Suprapubic skin (tissue), 3 donors: Measurements from ENCODE around the gene KCNA2.

Experiments
- CTCF ChIP-seq, 2 donors: fragments of 200-600 bp in 1 of 2; fragments of 450-650 bp in 1 of 2; sonication (generic) in 1 of 2; IDR thresholded peaks; one replicate each; pipeline ENCODE4 v1.5.1; 2016 to 2019; ENCODE audit warnings: antibody characterized with exemption in 2 of 2, mild to moderate bottlenecking in 1 of 2, moderate library complexity in 1 of 2
- EP300 ChIP-seq: sonication (generic); formaldehyde crosslinking; IDR thresholded peaks from one replicate; pipeline ENCODE4 v1.6.1; 2017; ENCODE audit warnings: antibody characterized with exemption

GRCh38 chr1:110573314-110573713, 32.8 kb downstream of the KCNA2 start:
- TF ChIP-seq EP300, result no peak
- no peak for TF ChIP-seq CTCF (IDR thresholded peaks at IDR 0.05)
